Ammon's horn (tissue), 1 donor: ENCODE measurements around the gene RYR1.
A peak's percentile ranks its signal among the peaks of the same experiment; 100 is the strongest.
"Not testable (repeated sequence)": the region's sequence is repeated elsewhere in the genome, so short reads cannot be mapped to it uniquely, and the experiment has no call there.

Experiments
- DNase-seq: peaks from one replicate; pipeline ENCODE4 v3.0.0-alpha.2; 2016; ENCODE audit warnings: low spot score

RYR1 gene

DNA sequence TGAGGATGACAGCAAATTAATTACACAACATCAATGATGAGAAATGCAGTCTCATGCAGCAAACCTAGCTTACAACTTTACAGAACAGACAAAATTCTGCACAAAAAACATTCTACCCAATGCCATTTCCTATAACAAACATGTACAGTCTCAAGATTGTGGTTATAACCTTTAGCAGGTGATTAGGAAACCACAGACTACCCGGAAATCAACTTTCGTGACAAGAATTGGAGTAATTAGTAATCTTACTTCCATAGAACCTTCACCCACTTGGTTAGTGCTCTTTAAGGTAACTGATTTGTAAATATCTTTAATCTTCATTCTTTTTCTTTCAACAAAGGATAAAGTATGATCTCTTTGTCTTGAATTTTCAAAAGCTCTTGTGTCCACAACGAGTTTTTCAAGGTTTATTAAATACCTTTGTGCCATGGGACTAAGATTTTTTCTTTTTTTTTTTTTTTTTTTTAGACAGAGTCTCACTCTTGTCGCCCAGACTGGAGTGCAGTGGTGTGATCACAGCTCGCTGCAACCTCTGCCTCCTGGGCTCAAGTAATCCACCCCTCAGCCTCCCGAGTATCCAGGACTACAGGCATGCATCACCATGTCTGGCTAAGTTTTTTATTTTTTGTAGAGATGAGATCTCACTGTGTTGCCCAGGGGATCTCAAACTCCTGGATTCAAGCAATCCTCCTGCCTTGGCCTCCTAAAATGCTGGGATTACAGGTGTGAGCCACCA is 105.5 kb downstream of the RYR1 start:
- DNase-seq: peak; percentile 1

DNA sequence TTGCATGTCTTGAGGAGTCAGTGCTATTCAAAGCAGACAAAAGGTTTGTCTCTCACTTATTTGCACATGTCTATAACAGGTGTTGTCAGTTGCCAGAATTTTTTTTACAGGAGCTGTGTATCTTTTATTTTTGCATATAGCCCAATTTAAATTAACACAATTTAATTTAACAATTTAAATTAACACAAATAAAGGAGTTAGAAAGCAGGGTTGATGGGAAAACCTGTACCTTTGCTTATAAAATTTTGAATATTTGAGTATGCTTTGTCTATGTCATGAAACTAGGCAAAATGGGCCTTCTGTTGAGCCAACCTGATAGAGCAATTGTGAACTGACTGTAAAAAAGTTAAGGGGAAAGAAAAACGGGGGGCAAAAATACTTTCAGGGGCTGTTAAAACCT is 106.3 kb downstream of the RYR1 start:
- no peak for DNase-seq

DNA sequence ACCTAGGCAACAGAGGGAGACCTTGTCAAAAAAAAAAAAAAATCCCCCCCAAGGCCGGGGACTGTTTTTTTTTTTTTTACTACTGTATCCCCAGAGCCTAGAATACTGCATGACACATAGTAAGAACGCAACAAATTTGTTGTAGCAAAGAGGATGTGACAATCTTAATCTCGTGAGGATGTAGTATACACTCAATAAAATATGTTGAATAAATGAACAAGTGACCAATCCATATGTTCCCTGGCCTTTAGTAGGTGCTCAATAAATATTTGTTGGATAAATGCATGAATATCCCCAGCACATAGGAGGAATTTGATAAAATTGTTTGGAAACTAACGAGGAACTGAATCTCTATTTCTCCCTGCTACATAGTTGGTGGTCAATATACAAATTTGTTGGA is 108.5 kb downstream of the RYR1 start:
- DNase-seq: no peak

DNA sequence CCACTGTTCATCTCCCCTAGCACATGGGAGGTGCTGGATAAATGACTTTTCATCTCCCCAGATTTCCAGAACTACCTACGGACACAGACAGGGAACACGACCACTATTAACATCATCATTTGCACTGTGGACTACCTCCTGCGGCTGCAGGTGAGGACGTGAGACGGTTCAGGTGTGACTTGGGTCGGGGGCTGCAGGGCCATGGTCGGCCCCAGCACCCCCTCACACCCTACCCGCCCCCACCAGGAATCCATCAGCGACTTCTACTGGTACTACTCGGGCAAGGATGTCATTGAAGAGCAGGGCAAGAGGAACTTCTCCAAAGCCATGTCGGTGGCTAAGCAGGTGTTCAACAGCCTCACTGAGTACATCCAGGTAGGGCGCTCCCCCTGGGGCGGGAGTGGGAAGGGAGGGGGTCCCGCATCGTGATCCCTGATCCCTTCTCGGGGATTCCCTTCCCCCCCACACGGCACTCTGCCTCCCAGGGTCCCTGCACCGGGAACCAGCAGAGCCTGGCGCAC is 109.9 kb downstream of the RYR1 start:
- DNase-seq: no peak

- DNase-seq: peak; percentile 84
These were observed 110.5 kb downstream of the RYR1 start for GRCh38 chr19:38543807-38544568.

DNA sequence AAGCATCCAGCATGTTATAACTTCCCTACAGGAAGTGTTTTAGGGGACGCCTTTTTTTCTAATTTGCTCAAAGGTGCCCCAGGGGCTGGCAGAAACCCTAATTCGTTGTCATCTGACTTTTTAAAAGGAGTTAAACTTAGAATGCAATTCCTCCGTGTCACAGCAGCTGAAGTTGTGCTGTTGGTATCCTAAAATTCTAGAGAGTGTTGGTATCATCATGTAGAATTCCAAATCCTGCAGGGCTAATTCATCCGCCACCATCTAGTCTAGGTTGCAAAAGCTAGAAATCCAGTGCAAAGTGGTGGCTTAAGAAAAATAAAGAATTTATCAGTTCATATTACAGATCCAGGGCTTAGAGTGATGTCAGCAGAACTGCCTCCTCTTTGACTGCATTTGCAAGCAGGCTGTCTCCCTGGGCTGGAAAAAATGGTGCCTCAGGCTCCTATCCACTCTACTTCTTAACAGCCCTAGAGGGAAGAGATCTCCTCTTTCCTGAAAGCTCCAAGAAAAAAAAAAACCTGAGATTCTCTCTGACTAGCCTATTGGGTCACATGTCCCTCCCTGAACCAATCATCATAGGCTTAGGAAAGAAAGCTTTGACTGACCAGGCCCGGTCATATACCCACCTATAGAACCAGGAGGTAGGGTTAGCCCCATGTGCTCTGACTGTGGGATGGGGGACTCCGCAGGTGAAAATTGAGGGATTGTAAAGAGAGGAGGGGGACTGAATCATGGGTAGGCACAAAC is 111.3 kb downstream of the RYR1 start:
- no peak for DNase-seq

GRCh38 chr19:38545596-38545995 is 112.1 kb downstream of the RYR1 start:
- DNase-seq: no peak

DNA sequence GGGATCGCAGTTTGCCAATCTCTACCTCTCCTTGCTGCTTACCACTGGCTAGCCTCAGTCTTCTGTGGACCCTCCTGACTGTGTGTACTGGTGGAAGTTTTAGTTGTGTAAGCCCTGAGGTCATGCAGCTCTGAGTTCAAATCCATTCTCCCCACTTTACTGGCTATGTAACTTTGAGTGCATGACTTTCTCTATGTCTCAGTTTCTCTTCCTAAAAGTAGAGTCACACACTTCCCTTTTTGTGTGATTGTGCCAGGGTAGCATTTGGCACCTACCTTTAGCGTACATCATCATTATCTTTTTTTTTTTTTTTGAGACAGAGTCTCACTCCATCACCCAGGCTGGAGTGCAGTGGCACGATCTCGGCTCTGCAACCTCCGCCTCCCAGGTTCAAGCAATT is 113.9 kb downstream of the RYR1 start:
- DNase-seq: no peak

- no peak for DNase-seq
These were observed 115.6 kb downstream of the RYR1 start for GRCh38 chr19:38549061-38549460.

DNA sequence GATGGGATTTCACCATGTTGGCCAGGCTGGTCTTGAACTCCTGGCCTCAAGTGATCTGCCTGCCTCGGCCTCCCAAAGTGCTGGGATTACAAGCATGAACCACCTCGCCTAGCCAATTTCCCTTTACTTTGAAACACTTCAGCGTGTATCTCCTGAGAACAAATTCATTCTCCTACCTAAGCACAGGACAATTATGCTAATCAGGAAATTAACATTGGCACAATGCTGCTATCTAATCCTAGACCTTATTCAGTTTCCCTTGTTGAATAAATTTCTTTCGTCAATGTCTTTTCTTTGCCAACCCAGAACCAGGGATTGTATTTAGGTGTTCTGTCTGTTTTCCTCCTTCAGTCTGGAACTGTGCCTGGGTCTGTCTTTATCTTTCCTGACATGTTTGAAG is 116.5 kb downstream of the RYR1 start:
- DNase-seq: no peak

DNA sequence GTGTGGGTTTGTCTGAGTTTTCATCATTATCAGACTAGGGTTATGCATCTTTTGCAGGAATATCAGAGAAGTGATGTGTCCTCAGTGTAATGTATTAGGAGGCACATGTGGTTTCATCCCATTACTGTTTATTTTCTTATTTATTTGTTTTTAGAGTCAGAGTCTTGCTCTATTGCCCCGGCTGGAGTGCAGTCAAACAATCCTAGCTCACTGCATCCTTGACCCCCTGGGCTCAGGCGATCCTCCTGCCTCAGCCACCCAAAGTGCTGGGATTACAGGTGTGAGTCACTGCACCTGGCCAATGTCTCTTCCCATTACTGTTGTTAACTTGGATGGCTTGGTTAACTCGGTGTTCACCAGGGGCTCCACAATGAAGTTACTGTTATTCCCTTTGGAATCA is 116.9 kb downstream of the RYR1 start:
- no peak for DNase-seq

- no peak for DNase-seq
These were observed 117.9 kb downstream of the RYR1 start for GRCh38 chr19:38551450-38551813.

DNA sequence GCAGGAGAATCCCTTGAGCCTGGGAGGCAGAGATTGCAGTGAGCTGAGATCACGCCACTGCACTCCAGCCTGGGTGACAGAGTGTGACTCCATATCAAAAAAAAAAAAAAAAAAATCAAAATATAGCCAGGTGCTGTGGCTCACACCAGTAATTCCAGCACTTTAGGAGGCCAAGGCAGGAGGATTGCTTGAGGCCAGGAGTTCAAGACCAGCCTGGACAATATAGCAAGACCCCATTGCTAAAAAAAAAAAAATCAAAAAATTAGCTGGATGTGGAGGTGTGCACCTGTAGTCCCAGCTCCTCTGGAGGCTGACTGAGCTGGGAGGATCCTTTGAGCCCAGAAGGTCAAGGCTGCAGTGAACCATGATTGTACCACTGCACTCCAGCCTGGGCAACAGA is 119.7 kb downstream of the RYR1 start:
- not testable (repeated sequence) for DNase-seq

GRCh38 chr19:38554676-38555141 is 121.2 kb downstream of the RYR1 start:
- no peak for DNase-seq

DNA sequence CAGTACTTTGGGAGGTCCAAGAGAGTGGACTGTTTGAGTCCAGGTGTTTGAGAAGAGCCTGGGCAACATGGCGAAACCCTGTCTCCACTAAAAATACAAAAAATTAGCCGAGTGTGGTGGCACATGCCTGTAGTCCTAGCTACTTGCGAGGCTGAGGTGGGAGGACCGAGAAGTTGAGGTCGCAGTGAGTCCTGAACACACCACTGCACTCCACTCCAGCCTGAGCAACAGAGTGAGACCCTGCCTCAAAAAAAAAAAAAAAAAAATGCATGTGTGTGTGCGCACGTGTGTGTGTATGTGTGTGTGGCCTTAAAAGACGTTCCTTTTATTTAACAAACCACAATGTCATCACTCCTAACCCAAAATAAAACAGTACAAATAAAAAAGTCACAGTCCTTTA is 121.7 kb downstream of the RYR1 start:
- no peak for DNase-seq

DNA sequence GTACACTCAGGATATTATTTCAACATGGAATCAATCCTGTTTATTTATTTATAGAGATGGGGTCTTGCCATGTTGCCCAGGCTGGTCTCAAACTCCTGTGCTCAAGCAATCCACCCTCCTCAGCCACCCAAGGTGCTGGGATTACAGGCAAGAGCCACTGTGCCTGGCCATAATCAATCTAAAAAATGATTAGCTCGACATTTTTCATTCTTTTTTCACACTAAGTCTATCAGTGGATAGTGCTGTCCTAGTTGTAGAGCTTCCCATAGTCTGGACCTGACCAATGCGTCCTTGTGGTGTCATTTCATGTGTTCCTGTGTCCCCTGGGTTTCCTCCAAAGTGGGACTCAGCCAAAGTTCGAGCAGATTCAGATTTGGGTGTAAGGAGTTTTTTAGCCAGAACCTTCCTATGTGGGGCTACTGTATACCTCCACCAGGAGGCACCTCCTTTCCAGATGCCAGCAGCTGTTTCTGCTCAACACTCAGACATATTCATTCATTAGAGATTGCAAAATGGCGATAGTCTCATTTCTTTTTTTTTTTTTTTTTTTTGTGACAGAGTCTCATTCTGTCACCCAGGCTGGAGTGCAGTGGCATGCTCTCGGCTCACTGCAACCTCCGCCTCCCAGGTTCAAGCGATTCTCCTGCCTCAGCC is 123.2 kb downstream of the RYR1 start:
- DNase-seq: no peak

DNA sequence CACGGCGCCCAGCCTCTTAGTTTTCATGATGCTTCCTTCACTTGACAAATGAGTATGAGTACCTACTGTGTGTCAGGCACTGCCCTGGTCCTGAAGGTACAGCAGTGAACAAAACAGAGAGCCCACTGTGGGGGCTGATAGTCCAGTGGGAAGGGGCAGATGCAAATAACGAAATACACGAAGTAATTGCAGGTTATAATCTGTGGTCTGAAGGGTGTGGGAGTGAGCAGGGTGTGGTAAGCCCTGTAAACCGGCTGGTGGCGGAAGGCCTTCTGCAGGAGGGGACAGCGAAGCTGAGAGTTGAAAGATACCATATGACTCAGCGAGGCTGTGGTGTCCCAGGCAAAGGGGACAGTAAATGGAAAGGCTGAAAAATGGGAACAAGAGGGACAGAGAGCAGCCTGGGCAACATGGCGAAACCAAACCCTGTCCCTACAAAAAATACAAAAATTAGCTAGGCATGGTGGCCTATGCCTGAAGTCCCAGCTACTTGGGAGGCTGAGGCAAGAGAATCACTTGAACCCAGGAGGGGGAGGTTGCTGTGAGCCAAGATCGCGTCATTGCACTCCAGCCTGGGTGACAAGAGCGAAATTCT is 123.8 kb downstream of the RYR1 start:
- no peak for DNase-seq

- not testable (repeated sequence) for DNase-seq
These were observed 125.4 kb downstream of the RYR1 start for GRCh38 chr19:38558933-38559332.

DNA sequence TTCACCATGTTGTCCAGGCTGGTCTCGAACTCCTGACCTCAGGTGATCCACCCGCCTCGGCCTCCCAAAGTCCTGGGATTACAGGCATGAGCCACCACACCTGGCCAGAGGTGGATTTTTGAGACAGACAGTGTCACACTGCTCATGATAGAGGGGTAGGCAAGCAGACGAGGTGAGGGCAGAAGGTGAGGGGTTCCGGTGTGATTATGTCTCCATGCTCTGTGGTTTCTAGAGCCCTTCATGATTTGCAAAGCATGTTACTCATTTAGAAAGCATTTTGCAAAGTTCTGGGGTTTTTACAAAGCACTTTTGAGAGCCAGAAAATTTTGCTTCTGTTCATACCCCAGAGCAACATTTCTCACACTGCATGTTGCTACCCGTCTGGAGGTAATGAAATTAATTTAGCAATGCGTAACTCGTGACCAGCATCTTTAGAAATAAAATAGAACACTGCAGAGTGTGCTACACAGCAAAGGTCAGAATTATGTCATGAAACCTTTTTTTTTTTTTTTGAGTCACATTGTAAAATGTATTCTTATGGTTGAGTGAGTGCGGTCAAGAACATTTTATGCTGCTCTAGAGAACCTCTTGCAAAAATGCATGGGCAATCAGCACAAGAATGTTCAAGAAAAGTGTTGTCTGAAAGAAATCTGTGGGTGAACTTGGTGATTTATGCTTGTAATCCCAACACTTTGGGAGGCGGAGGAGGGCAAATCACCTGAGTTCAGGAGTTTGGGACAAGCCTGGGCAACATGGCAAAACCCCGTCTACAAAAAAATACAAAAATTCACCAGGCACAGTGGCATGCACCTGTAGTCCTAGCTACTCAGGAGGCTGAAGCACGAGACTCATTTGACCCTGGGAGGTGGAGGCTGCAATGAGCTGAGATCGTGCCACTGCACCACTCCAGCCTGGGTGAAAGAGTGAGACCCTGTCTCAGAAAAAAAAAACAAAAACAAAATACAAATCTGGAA is 126.2 kb downstream of the RYR1 start:
- DNase-seq: no peak

DNA sequence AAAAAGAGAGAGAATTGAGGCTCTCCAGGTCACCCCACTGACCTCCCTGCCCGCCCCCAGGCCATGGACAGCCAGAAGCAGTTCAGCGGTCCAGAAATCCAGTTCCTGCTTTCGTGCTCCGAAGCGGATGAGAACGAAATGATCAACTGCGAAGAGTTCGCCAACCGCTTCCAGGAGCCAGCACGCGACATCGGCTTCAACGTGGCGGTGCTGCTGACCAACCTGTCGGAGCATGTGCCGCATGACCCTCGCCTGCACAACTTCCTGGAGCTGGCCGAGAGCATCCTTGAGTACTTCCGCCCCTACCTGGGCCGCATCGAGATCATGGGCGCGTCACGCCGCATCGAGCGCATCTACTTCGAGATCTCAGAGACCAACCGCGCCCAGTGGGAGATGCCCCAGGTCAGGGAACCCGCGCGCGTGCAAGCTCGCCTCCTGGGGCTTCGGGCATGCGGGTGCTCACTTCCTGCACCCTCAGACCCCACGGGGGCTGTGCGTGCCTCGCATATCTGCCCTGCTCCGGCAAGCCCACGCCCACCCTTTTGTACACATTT is 127.6 kb downstream of the RYR1 start:
- DNase-seq: no peak
